HCEC 1CT (cell line): Measurements from ENCODE around the gene RPL21.

Experiments used
- DNase-seq: peaks from one replicate; pipeline ENCODE4 v3.0.0-alpha.2; 2017

RPL21 gene

GRCh38 chr13:27258637-27259386 is 7.5 kb downstream of the RPL21 start:
- DNase-seq, result no peak

- DNase-seq, result no peak
Measured at GRCh38 chr13:27259831-27260230, 8.5 kb downstream of the RPL21 start.

- no peak for DNase-seq
Measured at GRCh38 chr13:27261396-27261795, 10.0 kb downstream of the RPL21 start.

- no peak for DNase-seq
Measured at GRCh38 chr13:27263438-27263837, 12.1 kb downstream of the RPL21 start.

GRCh38 chr13:27264181-27264580 is 12.8 kb downstream of the RPL21 start:
- DNase-seq, result peak; percentile 57

GRCh38 chr13:27264648-27265047 is 13.3 kb downstream of the RPL21 start:
- no peak for DNase-seq

GRCh38 chr13:27266917-27267316 is 15.6 kb downstream of the RPL21 start:
- DNase-seq, result no peak

- no peak for DNase-seq
Measured at GRCh38 chr13:27267596-27267995, 16.2 kb downstream of the RPL21 start.

- DNase-seq, result no peak
Measured at GRCh38 chr13:27269114-27269665, 17.8 kb downstream of the RPL21 start.

- DNase-seq, result peak; percentile 78
Measured at GRCh38 chr13:27270594-27271520, 19.5 kb downstream of the RPL21 start, which contains the start of gene RASL11A. RASL11A (plus strand) TSS chr13:27270830; CDS start chr13:27270945, 115 bp downstream.

- DNase-seq, result no peak
Measured at GRCh38 chr13:27271570-27272096, 20.3 kb downstream of the RPL21 start.

GRCh38 chr13:27273658-27274425 is 22.5 kb downstream of the RPL21 start:
- no peak for DNase-seq

- no peak for DNase-seq
Measured at GRCh38 chr13:27274631-27275030, 23.3 kb downstream of the RPL21 start.

GRCh38 chr13:27276188-27276587 is 24.8 kb downstream of the RPL21 start:
- no peak for DNase-seq

- DNase-seq, result no peak
Measured at GRCh38 chr13:27279506-27279905, 28.1 kb downstream of the RPL21 start.

- DNase-seq, result no peak
Measured at GRCh38 chr13:27280009-27280656, 28.8 kb downstream of the RPL21 start.

- no peak for DNase-seq
Measured at GRCh38 chr13:27280841-27281240, 29.5 kb downstream of the RPL21 start.

- no peak for DNase-seq
Measured at GRCh38 chr13:27281420-27281819, 30.1 kb downstream of the RPL21 start.

GRCh38 chr13:27283906-27284493 is 32.6 kb downstream of the RPL21 start:
- peak; percentile 23 for DNase-seq

GRCh38 chr13:27288392-27288791 is 37.0 kb downstream of the RPL21 start:
- no peak for DNase-seq

- no peak for DNase-seq
Measured at GRCh38 chr13:27289011-27289665, 37.8 kb downstream of the RPL21 start.
